Hepatocyte (in vitro differentiated cells): ENCODE data around the gene PER2.

Experiments
- EZH2 ChIP-seq: fragments of 200-600 bp; sonication (generic); IDR thresholded peaks from 2 replicates; pipeline ENCODE4 v1.6.1; 2016; ENCODE audit warnings: antibody characterized with exemption, mild to moderate bottlenecking, borderline replicate concordance
- EZH2phosphoT487 ChIP-seq: fragments of 200-600 bp; sonication (generic); IDR thresholded peaks from one replicate; pipeline ENCODE4 v1.6.1; 2018; ENCODE audit warnings: antibody characterized with exemption, mild to moderate bottlenecking, low read depth, moderate library complexity; ENCODE audit not compliant: unreplicated experiment, severe bottlenecking
- TF ChIP-seq, protein P1 (sequence below): fragments of 200-600 bp; sonication (generic); IDR thresholded peaks from 2 replicates; pipeline ENCODE4 v1.5.1; 2016; ENCODE audit warnings: antibody characterized with exemption, mild to moderate bottlenecking; ENCODE audit not compliant: poor library complexity

DNA sequence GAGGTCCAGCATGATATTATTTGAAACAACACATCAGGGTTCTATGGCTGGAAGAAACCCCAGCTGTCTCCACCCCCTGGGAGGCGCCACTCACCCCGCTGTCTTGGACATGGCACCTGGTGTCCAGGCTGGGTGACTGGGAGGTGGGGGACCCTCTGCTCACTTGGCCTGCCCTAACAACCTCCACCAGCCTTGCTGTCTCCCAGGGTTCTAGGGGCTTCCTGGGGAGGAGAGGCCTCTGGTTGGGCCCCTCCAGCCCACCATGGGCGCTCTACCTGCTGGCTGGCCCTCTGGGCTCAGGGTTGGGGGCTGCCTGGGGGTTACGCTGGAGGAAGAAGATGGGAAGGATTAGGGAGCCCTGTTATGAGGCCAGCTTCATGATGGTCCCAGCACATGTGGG, 16.3 kb downstream of the PER2 start:
- TF ChIP-seq, protein P1, sequence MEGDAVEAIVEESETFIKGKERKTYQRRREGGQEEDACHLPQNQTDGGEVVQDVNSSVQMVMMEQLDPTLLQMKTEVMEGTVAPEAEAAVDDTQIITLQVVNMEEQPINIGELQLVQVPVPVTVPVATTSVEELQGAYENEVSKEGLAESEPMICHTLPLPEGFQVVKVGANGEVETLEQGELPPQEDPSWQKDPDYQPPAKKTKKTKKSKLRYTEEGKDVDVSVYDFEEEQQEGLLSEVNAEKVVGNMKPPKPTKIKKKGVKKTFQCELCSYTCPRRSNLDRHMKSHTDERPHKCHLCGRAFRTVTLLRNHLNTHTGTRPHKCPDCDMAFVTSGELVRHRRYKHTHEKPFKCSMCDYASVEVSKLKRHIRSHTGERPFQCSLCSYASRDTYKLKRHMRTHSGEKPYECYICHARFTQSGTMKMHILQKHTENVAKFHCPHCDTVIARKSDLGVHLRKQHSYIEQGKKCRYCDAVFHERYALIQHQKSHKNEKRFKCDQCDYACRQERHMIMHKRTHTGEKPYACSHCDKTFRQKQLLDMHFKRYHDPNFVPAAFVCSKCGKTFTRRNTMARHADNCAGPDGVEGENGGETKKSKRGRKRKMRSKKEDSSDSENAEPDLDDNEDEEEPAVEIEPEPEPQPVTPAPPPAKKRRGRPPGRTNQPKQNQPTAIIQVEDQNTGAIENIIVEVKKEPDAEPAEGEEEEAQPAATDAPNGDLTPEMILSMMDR = no peak
- TF ChIP-seq EZH2 = no peak
- no peak for TF ChIP-seq EZH2phosphoT487
